C4-2B (cell line): Measurements from ENCODE around the gene LRCH2.

Experiments
- CTCF ChIP-seq: fragments of 450-650 bp; conservative IDR thresholded peaks from 2 replicates; pipeline ENCODE4 v1.5.1; 2017; ENCODE audit warnings: mild to moderate bottlenecking
- ZFX ChIP-seq: fragments of 450-650 bp; IDR thresholded peaks from 2 replicates; pipeline ENCODE4 v1.6.1; 2017

GRCh38 chrX:115189646-115190635 lies 44.0 kb downstream of the LRCH2 start:
- TF ChIP-seq CTCF (no peak), ZFX (no peak)
